Stimulated activated CD4-positive, alpha-beta T cell treated with anti-CD3 and anti-CD28 coated beads, Interleukin-1b, Interleukin-23, amount 100 ng/mL, for 4 hours (primary cell): ENCODE measurements around the gene LGMN.

ENCODE experiments used
- DNase-seq, 2 donors: peaks; one replicate each; pipeline ENCODE4 v3.0.0-alpha.2; 2020; ENCODE audit warnings: low read depth in 2 of 2

LGMN gene

GRCh38 chr14:92760524-92760805, 12.0 kb upstream of the LGMN start:
- no peak for DNase-seq

GRCh38 chr14:92759679-92760523, 11.5 kb upstream of the LGMN start:
- DNase-seq, result no peak

GRCh38 chr14:92759300-92759678, 10.9 kb upstream of the LGMN start:
- DNase-seq, result no peak

- DNase-seq, result no peak
Measured at GRCh38 chr14:92756446-92756845, 8.0 kb upstream of the LGMN start.

- no peak for DNase-seq
Measured at GRCh38 chr14:92755495-92755894, 7.1 kb upstream of the LGMN start.

GRCh38 chr14:92754966-92755365, 6.5 kb upstream of the LGMN start:
- no peak for DNase-seq

- no peak for DNase-seq
Measured at GRCh38 chr14:92753250-92753649, 4.8 kb upstream of the LGMN start.

GRCh38 chr14:92751819-92752218, 3.4 kb upstream of the LGMN start:
- DNase-seq, result no peak

- no peak for DNase-seq
Measured at GRCh38 chr14:92750994-92751400, 2.6 kb upstream of the LGMN start.

- DNase-seq, result peak in 1 of 2 donors; percentile 47
Measured at GRCh38 chr14:92750222-92750728, 1.8 kb upstream of the LGMN start.

GRCh38 chr14:92747701-92748258, 647 bp downstream of the LGMN start:
- DNase-seq, result no peak

- DNase-seq, result no peak
Measured at GRCh38 chr14:92744198-92744597, 4.2 kb downstream of the LGMN start.

GRCh38 chr14:92740440-92740839, 8.0 kb downstream of the LGMN start:
- DNase-seq, result no peak

GRCh38 chr14:92737619-92738188, 10.7 kb downstream of the LGMN start:
- DNase-seq, result no peak

GRCh38 chr14:92737206-92737605, 11.2 kb downstream of the LGMN start:
- DNase-seq, result no peak

- no peak for DNase-seq
Measured at GRCh38 chr14:92735344-92735743, 13.1 kb downstream of the LGMN start.

GRCh38 chr14:92734618-92735017, 13.8 kb downstream of the LGMN start:
- no peak for DNase-seq

GRCh38 chr14:92733007-92733406, 15.4 kb downstream of the LGMN start:
- DNase-seq, result no peak

- DNase-seq, result no peak
Measured at GRCh38 chr14:92731622-92732115, 16.8 kb downstream of the LGMN start.

- DNase-seq, result no peak
Measured at GRCh38 chr14:92729634-92730358, 18.6 kb downstream of the LGMN start.

- no peak for DNase-seq
Measured at GRCh38 chr14:92728759-92729364, 19.6 kb downstream of the LGMN start.

- DNase-seq, result no peak
Measured at GRCh38 chr14:92726933-92727262, 21.5 kb downstream of the LGMN start.
